ENCODE data around the gene OPN1LW.
"Not testable (repeated sequence)": the region's sequence is repeated elsewhere in the genome, so short reads cannot be mapped to it uniquely, and the experiment has no call there.

GRCh38 chrX:154196466-154196865, 52.4 kb downstream of the OPN1LW start:
- TF ChIP-seq POLR2A (IDR thresholded peaks at IDR 0.05; ENCODE audit: low read depth); CTCF (IDR thresholded peaks at IDR 0.05); EP300 (IDR thresholded peaks at IDR 0.05); POLR2AphosphoS5 (IDR thresholded peaks at IDR 0.05): not testable (repeated sequence)
